GM21786 (cell line): Measurements from ENCODE around the gene ERRFI1.

Experiments used
- ATAC-seq: cut with Tn5 transposase; IDR thresholded peaks from one replicate; pipeline ENCODE4 v1.9.1; 2021; ENCODE audit not compliant: unreplicated experiment

ERRFI1 gene

GRCh38 chr1:8020032-8020431 lies 6.1 kb downstream of the ERRFI1 start:
- ATAC-seq = no peak

DNA sequence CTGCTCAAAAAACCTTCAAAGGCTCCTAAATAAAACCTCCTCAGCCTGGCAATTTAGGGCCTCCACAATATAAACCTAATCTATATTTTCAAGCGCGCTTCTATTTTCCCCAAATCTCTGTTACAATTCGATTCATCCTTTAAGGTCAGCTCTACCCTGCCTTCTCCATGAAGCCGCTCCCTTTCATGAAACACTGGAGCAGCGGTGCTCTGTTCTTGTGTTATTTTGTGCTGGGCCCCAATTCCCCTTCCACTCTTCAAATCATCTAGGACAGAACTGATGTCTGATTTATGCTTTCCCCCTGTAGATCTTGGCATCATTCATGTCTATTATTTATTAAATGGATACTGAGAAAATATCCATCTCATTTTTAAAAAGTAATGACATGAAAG lies 6.9 kb downstream of the ERRFI1 start:
- no peak for ATAC-seq

DNA sequence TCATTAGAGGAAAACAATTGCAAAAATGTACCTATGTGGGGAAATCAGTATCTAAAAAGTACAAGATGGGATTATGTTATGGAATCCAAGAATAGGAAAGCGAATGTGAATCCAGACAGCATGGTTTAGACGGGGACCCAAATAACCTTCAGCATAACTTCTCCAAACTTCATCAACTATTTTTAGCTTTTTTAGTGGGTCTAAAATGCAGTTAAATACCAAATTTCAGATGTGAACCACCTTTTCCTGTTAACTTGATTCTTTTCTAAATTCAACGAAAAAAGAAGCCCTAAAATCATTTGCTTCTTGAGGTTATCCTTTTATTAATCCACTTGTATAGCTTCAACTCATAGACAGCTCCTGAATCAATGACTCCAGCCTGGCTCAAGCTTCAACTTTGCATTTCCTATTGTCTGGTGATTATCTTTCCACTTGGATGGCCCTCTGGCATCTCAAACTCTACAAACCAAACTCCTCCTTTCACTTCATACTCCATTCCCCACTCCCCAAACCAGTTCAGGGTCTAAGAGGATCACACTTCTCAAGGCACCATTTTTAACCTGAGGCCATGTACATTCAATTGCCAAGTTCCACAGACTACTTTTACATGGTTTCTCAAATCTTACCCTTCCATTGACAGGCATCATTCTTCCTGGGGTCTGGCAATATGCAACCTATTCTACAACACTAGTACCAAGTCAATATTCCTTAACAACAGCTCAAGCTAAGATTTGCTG lies 7.4 kb downstream of the ERRFI1 start:
- no peak for ATAC-seq

DNA sequence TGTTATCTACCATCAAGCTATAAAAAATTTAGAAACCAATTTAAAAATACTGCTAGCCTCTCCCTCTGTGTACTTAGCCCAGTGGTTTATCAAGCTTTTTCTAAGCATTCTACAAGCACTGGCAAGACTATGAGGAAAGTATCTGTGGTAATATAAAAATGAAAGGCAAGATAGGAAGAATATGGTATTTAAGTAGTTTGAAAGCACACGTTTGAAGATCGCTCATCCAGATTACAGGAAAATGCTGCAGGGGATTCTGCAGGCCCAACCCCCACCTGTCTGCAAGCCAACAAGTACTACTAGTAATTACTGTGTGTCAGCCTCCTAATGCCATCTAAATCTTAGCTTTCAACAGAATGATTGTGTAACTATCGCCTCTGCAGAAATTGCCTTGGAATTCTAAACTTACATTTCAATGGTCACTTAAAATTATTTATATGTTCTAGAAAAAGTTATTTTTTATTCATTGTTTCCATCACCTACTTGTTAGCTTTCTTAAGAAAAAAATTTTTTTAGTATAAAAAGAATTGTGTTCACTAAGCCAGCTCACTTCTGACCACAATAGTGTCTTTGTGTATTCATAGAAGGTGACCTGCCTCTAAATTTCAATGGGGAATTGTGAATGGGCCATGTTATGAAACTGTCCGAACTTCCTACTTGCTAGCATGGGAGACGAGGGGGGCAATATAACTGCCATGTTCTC lies 8.5 kb downstream of the ERRFI1 start:
- ATAC-seq = no peak

DNA sequence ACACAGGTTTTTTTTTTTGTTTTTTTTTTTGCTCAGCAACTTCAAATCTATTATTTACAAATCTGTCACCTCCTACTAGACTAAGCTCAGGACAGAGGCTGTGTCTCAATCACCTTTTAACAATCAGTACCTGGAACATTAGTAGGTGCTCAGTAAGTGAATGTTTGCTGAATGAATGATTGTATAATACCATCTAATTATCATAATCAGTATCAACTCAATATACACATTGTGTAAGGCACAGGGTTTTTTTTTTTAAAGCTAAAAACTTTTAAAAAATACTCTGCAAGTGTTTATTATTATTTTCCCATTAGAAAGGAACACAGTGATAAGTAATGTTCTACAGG lies 9.2 kb downstream of the ERRFI1 start:
- no peak for ATAC-seq

DNA sequence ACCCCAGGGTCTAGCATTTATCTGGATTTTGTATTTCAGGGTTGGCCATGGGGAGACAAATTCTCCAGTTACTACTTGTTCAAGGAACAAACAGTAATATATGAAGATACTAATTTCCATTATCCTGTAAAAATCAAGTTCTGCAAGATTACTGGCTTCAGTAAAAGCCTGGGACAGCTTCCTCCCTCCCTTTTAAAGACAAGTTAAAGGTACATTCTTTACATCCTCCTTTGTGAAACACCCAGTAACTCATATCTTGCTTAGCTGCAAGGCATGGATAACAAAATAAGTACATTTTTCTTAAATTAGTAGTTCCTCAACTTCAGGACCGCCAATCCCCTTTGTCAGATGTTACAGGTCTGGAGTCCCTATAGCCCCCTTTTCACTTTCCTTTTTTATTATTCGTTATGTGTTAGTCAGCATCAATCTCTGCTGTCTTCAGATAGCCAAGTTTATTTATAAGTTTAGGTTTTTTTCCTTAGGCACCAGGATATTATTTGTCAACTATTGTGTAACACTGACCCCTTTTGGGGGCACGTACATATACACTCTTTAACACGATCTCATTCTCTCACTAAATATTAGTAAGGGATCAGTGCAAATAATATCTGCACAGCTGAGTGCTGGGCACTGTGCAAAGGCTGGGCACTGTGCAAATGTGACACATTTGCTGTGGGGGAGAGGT lies 9.8 kb downstream of the ERRFI1 start:
- ATAC-seq = no peak

DNA sequence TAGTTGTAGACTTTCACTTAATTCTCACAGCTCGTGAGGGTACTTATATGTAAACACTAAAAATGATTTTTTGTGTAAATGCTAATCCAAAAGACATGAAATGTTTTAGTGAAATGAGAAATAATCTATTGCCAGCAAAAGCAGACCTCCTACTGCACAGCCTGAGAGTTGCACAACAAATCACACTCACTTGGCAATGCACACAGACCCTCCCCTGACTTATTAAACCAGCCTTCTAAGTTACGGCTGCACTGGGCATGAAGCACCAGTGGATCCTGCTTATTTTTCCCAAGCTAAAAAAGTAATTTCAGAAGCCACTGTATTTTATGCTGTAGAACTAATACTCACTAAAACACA lies 10.3 kb downstream of the ERRFI1 start:
- no peak for ATAC-seq

DNA sequence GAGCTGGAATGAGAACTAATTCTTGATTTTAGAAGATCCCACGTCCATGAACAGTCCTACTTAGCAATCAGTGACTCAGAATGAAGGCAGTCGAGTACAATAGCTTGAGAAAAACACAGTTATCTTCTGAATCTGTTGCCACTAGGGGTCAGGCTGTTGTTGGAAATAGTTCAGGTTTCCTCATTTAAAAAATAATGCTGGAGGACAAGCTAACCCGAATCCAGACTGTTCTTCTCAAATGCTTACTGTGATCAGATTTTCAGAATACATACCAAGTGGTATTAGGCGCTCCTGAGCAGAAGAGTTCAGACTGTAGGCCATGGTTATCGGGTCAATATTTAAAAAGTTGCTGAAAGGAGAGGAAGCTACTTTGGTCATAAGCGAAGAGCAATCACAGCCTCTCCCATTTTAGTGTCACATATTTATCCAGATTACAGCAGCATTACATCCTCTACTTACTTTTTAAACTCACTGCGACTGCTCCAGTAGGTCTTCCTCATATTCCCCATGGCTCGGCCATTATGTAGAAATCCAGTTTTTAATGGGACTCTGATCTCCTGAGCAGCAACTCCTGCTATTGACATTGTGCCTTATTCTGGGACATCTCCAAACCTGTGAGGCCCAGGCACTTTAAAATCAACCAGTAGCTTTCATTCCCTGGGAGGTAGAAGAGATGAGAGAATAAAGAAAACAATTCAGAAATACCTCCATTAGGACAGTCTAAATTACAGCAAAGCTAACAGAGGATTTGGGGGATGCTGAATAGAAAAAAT lies 10.9 kb downstream of the ERRFI1 start:
- ATAC-seq = no peak

DNA sequence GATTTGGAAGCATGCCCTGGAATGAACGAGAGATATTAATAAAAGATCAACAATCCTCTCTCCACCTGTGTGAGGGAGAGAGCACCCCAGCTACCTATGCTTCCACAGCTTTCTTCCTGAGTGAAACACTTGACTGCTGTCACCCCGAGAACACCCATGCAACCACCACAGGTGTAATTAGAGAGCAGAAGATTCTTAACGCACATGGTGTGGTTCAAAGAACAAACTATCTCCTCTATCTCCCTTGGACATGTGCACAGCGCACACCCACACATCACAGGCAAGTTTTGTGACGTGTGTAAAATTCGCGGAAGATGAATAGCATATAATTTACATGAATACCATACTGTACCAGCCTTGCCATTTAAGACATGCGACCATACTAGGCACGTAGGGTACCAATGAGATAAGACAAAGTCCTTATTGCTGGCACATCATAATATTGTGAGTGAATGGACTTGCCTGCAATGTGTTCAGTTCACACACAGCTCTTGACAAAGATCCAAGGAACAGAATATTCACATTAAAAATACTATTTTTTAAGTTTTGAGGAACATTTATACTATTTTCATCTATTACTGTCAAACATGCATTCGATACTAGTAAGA lies 11.6 kb downstream of the ERRFI1 start:
- ATAC-seq = no peak

- ATAC-seq = no peak
Observed at GRCh38 chr1:8013800-8014199, 12.3 kb downstream of the ERRFI1 start.

GRCh38 chr1:8013399-8013798 lies 12.7 kb downstream of the ERRFI1 start:
- no peak for ATAC-seq

GRCh38 chr1:8012955-8013354 lies 13.2 kb downstream of the ERRFI1 start:
- no peak for ATAC-seq

DNA sequence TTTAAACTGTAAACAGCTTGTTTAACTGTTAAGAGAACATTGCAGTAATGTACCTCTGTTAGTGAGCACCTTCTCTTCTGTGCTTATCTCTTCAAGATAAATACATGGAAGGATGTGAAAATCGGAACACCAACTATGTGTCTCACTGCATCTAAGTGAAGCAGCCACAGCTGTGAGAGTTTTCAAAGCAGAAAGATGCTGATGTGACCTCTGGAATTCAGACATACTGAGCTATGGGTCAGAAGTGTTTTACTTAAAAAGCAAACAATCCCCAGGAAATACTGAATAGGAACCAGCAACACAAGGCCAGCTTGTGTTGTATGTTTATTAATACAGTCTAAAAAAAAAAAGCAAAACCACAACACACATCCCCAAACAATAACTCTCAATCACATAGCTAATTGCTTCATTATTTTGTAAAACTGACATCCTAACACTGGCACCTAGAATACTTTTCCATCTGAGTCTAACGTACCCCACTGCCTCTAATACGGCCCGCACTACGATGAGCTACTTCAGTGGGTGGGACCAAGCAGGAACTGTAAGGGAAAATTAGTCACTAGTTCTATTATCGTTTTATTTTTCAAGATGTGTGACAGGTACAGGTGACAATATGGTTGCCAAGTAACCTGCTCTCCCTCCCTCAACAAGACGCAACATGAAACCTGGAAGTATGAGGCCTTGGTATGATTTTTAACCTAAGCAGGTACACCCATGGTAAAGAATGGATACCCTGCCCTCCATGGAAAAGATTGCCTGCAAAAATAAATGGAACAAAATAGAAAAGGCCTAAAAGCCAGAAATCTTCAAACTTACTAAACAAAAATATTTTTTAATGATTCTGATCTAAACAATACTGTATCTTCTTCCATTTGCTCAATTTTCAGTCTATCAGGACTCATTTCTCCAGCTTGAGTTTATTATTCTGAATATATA lies 13.9 kb downstream of the ERRFI1 start:
- no peak for ATAC-seq

DNA sequence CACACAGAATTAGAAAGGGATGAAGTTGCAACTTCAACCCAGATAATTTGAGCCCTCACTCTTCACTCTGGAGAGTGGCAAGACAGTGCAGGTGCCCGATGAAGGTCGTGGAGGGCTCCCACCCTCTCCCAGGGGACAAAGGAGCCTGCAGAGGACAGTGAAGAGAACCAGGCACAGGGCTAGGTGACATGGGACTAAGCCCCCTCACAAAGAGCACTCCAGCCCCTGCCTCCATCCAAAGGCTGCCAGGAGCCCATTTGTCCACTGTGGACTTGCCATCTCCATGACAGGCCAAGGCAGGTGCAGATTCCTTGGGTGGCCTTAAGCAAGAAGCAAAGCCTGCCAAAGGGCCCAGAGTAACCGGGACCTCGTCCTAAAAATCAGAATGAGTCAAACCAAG lies 15.1 kb downstream of the ERRFI1 start:
- no peak for ATAC-seq

GRCh38 chr1:8010080-8010664 lies 15.9 kb downstream of the ERRFI1 start:
- ATAC-seq = no peak

DNA sequence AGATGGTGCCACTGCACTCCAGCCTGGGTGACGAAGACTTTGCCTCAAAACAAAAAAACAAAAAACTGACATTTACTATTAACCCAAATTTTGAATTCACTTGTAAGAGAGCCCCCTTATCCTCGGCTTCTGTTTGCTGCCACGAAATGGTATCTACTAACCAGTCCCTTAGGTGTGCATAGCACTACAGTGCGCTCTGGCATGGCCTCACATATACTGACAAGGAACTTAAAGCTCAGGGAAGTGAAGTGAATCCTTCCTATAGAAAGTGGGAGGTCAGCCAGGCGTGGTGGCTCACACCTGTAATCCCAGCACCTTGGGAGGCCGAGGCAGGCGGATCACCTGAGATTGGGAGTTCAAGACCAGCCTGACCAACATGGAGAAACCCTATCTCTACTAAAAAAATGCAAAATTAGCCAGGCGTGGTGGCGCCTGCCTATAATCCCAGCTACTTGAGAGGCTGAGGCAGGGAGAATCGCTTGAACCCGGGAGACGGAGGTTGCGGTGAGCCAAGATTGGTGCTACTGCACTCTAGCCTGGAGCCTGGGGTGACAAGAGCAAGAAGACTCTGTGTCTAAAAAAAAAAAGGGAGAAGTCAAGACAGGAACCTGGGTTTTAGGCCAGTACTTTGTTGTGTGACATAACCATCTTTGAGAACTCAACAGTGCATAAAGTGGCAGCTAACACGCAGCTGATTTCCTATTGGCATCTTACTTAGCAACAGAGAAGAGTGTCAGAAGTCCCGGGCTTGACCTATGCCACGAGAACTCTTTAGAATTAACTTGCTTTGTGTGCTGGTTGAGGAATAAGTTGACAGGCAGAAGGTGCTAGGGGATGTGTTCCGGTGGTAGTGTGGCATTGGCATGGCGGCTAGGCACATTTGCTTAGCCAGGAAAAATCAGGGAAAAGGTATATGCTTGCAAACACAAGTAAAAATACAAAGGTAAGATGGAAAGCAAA lies 16.8 kb downstream of the ERRFI1 start:
- ATAC-seq = no peak

DNA sequence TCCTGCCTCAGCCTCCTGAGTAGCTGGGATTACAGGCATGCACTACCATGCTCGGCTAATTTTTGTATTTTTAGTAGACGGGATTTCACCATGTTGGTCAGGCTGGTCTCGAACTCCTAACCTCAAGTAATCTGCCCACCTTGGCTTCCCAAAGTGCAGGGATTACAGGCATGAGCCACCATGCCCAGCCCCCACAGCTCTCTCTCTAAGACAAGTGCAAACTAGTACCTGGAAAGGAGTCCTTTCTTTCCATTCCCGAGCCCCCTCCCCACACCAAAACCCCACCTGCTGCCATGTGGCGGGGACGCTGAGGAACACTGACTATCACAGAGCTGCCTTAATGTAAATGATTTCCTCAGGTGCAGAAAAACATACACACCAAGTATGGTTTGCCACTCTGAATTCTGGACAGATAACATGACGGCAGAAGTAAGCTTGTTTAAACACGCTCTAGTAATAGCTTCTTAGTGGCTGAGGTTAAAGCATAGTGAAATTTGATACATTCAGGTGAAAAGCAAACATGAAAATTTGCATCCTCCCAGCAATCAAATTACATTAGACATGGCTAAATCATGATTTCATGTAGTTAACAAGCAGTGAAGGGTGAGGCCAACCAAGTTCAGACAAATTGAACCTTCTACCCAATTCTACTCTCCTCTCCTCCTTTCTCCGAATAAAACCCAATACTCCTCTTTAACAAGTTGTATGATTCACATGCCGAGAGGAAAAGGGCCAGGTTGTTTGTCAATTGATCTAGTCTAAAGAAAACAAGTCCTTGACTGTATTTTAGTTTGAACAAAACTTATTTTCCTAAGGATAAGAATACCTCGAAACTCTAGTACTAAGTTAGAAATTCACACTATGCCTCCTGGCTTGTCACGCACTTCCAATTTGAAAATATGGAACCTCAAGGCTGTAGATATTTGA lies 19.8 kb downstream of the ERRFI1 start:
- no peak for ATAC-seq
